Fibroblast of pulmonary artery (primary cell): Measurements from ENCODE around the gene AASS.
A peak's percentile ranks its signal among the peaks of the same experiment; 100 is the strongest.

Source experiments
- DNase-seq: peaks from one replicate; pipeline ENCODE4 v3.0.0-alpha.2; 2010; ENCODE audit warnings: low read depth
- H3K4me3 ChIP-seq: replicated peaks from 2 replicates; pipeline ENCODE4 v1.5.1; 2011; ENCODE audit warnings: low read depth, mild to moderate bottlenecking, control low read depth, low read length, moderate library complexity
- TF ChIP-seq, protein P1 (sequence below): IDR thresholded peaks from 2 replicates; pipeline ENCODE4 v1.5.1; 2011; ENCODE audit warnings: mild to moderate bottlenecking, control low read depth, low read length, inconsistent platforms; ENCODE audit errors: missing control alignments

AASS gene

DNA sequence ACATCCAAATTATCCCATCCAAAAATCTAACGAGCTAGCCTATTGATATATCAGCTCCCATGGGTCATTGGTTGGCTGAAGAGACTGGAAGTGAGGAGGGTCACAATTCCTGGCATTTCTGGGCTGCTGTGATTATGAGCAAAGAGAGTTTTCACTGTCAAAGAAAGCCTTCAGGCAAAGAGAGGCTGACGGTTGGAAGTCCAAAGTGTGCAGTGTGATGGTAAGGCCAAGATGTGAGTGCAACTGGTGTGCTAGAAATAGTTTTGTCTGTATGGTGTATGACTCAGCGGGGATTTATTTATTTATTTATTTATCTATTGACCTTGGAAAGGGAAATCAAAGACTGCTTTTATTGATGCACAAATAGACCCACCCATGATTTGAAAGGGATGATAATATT, 75.0 kb downstream of the AASS start:
- TF ChIP-seq, protein P1, sequence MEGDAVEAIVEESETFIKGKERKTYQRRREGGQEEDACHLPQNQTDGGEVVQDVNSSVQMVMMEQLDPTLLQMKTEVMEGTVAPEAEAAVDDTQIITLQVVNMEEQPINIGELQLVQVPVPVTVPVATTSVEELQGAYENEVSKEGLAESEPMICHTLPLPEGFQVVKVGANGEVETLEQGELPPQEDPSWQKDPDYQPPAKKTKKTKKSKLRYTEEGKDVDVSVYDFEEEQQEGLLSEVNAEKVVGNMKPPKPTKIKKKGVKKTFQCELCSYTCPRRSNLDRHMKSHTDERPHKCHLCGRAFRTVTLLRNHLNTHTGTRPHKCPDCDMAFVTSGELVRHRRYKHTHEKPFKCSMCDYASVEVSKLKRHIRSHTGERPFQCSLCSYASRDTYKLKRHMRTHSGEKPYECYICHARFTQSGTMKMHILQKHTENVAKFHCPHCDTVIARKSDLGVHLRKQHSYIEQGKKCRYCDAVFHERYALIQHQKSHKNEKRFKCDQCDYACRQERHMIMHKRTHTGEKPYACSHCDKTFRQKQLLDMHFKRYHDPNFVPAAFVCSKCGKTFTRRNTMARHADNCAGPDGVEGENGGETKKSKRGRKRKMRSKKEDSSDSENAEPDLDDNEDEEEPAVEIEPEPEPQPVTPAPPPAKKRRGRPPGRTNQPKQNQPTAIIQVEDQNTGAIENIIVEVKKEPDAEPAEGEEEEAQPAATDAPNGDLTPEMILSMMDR, result no peak
- DNase-seq, result no peak
- no peak overlapping the region for H3K4me3 ChIP-seq

DNA sequence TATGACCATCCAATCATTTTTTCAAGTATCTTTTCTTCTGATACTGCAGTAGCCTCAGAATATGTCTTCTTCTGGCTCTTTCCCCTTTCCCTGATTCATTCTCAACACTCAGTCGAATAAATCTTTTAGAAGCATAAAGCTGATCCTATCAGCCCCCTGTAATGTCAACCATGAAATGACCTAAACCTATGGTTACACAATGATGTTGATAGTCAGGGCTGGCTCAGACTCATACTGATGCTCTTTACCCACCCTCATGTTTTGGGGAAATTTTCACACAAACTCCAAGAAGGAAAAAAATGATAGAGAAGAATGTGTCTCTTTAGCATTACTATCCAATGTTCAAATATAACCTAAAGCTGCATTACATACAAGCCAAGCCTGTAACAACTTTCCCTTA, 76.0 kb downstream of the AASS start:
- TF ChIP-seq, protein P1, result no peak
- no peak overlapping the region for H3K4me3 ChIP-seq
- DNase-seq, result no peak

DNA sequence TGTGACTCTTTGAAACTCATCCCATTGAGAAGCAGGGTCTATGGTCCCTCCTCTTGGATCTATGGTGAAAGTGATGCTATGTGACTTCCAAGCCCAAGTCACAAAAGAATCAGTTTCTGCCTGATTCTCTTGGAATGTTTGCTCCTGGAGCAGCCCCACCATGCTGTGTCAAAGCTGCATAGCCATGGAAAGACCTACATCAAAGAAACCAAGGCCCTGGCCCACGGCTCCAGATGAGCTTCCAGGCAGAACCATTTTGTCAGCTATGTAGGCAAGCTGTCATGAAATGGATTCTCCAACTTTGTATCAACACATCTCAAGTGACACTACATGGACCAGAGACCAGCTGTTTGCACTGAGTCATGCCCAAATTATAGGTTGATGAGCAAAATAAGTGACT, 77.0 kb downstream of the AASS start:
- H3K4me3 ChIP-seq, result no peak overlapping the region
- DNase-seq, result no peak
- TF ChIP-seq, protein P1, result no peak

DNA sequence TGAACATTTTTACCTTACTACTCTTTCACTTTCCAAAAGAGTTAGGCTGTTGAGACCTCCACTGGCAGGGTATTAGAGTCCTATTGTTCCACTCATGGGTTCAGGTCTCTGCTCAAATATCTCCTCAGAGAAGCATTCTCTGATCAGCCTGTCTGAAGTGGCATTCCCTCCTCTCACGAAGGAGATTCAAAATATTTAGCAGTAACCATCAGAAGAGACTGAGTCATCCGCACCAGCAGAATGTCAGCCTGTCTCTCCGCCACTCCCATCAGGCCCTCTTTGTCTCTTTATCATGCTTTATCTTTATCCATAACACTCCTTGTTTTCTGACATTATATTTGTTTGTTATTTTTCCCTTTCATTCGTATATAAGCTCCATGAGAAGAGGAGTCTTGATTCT, 79.1 kb downstream of the AASS start:
- no peak for DNase-seq
- no peak overlapping the region for H3K4me3 ChIP-seq
- TF ChIP-seq, protein P1, result no peak

DNA sequence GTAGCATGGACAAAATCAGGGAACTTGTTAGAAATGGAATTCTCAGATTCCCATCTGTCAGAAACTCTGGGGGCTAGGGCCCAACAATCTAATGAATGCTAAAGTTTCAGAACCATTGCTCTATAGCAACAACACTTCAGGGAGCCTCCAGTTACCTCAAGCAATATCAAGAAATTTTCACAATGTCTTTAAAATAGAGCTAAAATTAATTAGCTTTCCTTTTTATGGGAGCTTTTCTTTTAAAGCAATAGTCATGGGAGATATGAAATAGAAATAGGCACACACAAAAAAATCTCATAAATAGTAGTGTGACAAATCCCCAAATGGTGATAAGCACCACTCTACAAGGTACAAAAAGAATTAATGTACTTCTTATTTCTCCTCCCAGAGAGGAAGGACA, 80.9 kb downstream of the AASS start:
- TF ChIP-seq, protein P1, result no peak
- no peak overlapping the region for H3K4me3 ChIP-seq
- DNase-seq, result no peak

DNA sequence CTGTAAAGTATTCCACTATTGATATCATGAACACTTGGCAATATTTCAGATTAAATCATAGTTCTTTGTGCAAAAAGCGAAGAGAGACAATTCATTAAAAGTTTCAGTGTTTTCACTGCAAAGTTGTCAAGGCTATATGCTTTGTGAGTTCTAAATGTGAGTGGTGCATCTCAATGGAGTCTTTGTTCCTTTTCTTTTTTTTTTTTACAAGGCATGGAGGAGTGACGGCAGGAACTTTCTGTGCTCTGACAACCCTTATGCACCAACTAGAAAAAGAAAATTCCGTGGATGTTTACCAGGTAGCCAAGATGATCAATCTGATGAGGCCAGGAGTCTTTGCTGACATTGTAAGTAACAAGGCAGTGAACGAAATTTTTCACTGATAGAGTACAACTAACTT, 84.5 kb downstream of the AASS start:
- no peak overlapping the region for H3K4me3 ChIP-seq
- no peak for DNase-seq
- TF ChIP-seq, protein P1, result no peak

DNA sequence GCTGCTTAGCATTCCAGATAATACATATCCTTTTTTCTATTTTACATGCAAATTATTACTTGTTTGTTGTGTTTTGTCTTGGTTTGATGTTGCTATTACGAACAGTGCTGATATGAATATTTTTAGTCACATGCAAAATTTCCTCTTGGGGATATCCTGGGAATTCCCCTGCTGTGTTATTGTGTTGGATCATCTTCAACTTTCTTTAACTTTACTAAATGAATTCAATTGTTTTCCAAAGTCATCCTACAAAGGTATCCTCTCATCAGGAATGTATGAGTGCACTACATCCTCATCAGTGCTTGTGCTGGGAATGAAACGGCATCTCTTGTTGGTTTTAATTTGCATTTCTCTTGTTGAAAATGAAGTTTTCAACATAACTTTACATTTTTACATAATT, 87.1 kb downstream of the AASS start:
- DNase-seq, result peak; percentile 69
- no peak overlapping the region for H3K4me3 ChIP-seq
- TF ChIP-seq, protein P1, result no peak
